WTC11 (cell line): ENCODE measurements around the gene IL10RA. TPM values are rescaled to one million over a fixed set of nuclear protein-coding genes. Genes with fewer than 3 reads are reported as not detected.

Source experiments
- ATAC-seq: fragments of 200-7000 bp; cut with Tn5 transposase; 2 replicates; pipeline ENCODE4 v1.10.0; 2021; ENCODE audit warnings: mild to moderate bottlenecking, moderate library complexity
- CTCF ChIA-PET: fragments of 300-600 bp; sonication (Branson Sonifier 250); formaldehyde crosslinking; loops from one replicate; lab custom pipeline; 2021; ENCODE audit warnings: antibody characterized with exemption; lab: Charles Lee
- POLR2A ChIA-PET: fragments of 350-600 bp; sonication (Branson Sonifier 250); formaldehyde crosslinking; loops from one replicate; lab custom pipeline; 2021; ENCODE audit warnings: antibody characterized with exemption; lab: Charles Lee
- DNase-seq: peaks from one replicate; pipeline ENCODE4 v3.0.0; 2021; ENCODE audit warnings: low spot score
- H3K27ac Mint-ChIP-seq: 2 replicates; pipeline ENCODE4 v1.8.0; 2021; ENCODE audit warnings: mixed read lengths
- H3K27me3 Mint-ChIP-seq: 2 replicates; pipeline ENCODE4 v1.8.0; 2021; ENCODE audit warnings: low read depth, mild to moderate bottlenecking, moderate library complexity, mixed read lengths
- H3K36me3 Mint-ChIP-seq: 2 replicates; pipeline ENCODE4 v1.8.0; 2021; ENCODE audit warnings: mixed read lengths
- H3K4me1 Mint-ChIP-seq: 2 replicates; pipeline ENCODE4 v1.8.0; 2022; ENCODE audit warnings: mixed read lengths
- H3K4me3 Mint-ChIP-seq: 2 replicates; pipeline ENCODE4 v1.8.0; 2021; ENCODE audit warnings: mild to moderate bottlenecking, moderate library complexity, mixed read lengths
- H3K9me3 Mint-ChIP-seq: 2 replicates; pipeline ENCODE4 v1.8.0; 2021; ENCODE audit warnings: mixed read lengths
- KAT7 ChIP-seq: sonication (generic); formaldehyde crosslinking; IDR thresholded peaks from 2 replicates; pipeline ENCODE4 v1.8.1; 2023; ENCODE audit warnings: missing genetic modification reagents, mild to moderate bottlenecking, borderline replicate concordance
- MYBL2 ChIP-seq: sonication (generic); formaldehyde crosslinking; IDR thresholded peaks from 2 replicates; pipeline ENCODE4 v1.8.1; 2023; ENCODE audit warnings: mild to moderate bottlenecking, moderate library complexity, missing genetic modification reagents
- NFATC4 ChIP-seq: fragments of 250-450 bp; sonication (Bioruptor Pico); IDR thresholded peaks from 2 replicates; pipeline ENCODE4 v1.9.0; 2021; ENCODE audit warnings: mild to moderate bottlenecking
- PRRX2 ChIP-seq: fragments of 250-450 bp; sonication (Bioruptor Pico); IDR thresholded peaks from 2 replicates; pipeline ENCODE4 v1.8.0; 2021; ENCODE audit warnings: mild to moderate bottlenecking
- SOX15 ChIP-seq: fragments of 250-450 bp; sonication (Bioruptor Pico); IDR thresholded peaks from 2 replicates; pipeline ENCODE4 v1.9.0; 2021; ENCODE audit warnings: mild to moderate bottlenecking
- total RNA-seq: library from RNA; stranded (reverse); gene quantifications from 3 replicates; pipeline ENCODE4 v1.2.3, GENCODE V29; 2021
- TF ChIP-seq, protein P1 (sequence below): sonication (generic); formaldehyde crosslinking; IDR thresholded peaks from 2 replicates; pipeline ENCODE4 v1.8.1; 2022; ENCODE audit warnings: missing genetic modification reagents, borderline replicate concordance
- TF ChIP-seq, protein P2 (sequence below): fragments of 250-450 bp; sonication (Bioruptor Pico); IDR thresholded peaks from 2 replicates; pipeline ENCODE4 v1.9.0; 2021; ENCODE audit warnings: mild to moderate bottlenecking
- TF ChIP-seq, protein P3 (sequence below): fragments of 250-450 bp; sonication (Bioruptor Pico); IDR thresholded peaks from 2 replicates; pipeline ENCODE4 v1.9.0; 2021; ENCODE audit warnings: mild to moderate bottlenecking
- TF ChIP-seq, protein P4 (sequence below): sonication (generic); formaldehyde crosslinking; IDR thresholded peaks from 2 replicates; pipeline ENCODE4 v1.8.1; 2023; ENCODE audit warnings: mild to moderate bottlenecking, missing genetic modification reagents, moderate library complexity
- TF ChIP-seq, protein P5 (sequence below): sonication (generic); formaldehyde crosslinking; IDR thresholded peaks from 2 replicates; pipeline ENCODE4 v1.8.1; 2023; ENCODE audit warnings: mild to moderate bottlenecking, missing genetic modification reagents

The IL10RA gene
- total RNA-seq, 1 experiment from 2014 or later, result 0.74 TPM

DNA sequence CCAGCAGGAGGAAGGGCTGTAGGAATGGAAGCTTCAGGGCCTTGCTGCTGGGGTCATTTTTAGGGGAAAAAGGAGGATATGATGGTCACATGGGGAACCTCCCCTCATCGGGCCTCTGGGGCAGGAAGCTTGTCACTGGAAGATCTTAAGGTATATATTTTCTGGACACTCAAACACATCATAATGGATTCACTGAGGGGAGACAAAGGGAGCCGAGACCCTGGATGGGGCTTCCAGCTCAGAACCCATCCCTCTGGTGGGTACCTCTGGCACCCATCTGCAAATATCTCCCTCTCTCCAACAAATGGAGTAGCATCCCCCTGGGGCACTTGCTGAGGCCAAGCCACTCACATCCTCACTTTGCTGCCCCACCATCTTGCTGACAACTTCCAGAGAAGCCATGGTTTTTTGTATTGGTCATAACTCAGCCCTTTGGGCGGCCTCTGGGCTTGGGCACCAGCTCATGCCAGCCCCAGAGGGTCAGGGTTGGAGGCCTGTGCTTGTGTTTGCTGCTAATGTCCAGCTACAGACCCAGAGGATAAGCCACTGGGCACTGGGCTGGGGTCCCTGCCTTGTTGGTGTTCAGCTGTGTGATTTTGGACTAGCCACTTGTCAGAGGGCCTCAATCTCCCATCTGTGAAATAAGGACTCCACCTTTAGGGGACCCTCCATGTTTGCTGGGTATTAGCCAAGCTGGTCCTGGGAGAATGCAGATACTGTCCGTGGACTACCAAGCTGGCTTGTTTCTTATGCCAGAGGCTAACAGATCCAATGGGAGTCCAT lies 14.1 kb downstream of the IL10RA start (continued):
- TF ChIP-seq, protein P1, sequence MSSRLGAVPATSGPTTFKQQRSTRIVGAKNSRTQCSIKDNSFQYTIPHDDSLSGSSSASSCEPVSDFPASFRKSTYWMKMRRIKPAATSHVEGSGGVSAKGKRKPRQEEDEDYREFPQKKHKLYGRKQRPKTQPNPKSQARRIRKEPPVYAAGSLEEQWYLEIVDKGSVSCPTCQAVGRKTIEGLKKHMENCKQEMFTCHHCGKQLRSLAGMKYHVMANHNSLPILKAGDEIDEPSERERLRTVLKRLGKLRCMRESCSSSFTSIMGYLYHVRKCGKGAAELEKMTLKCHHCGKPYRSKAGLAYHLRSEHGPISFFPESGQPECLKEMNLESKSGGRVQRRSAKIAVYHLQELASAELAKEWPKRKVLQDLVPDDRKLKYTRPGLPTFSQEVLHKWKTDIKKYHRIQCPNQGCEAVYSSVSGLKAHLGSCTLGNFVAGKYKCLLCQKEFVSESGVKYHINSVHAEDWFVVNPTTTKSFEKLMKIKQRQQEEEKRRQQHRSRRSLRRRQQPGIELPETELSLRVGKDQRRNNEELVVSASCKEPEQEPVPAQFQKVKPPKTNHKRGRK (CRISPR knock-in tag), result no peak
- TF ChIP-seq SOX15 (no peak), NFATC4 (CRISPR knock-in tag) (no peak), MYBL2 (CRISPR knock-in tag) (no peak), KAT7 (CRISPR knock-in tag) (no peak)
- TF ChIP-seq, protein P2, sequence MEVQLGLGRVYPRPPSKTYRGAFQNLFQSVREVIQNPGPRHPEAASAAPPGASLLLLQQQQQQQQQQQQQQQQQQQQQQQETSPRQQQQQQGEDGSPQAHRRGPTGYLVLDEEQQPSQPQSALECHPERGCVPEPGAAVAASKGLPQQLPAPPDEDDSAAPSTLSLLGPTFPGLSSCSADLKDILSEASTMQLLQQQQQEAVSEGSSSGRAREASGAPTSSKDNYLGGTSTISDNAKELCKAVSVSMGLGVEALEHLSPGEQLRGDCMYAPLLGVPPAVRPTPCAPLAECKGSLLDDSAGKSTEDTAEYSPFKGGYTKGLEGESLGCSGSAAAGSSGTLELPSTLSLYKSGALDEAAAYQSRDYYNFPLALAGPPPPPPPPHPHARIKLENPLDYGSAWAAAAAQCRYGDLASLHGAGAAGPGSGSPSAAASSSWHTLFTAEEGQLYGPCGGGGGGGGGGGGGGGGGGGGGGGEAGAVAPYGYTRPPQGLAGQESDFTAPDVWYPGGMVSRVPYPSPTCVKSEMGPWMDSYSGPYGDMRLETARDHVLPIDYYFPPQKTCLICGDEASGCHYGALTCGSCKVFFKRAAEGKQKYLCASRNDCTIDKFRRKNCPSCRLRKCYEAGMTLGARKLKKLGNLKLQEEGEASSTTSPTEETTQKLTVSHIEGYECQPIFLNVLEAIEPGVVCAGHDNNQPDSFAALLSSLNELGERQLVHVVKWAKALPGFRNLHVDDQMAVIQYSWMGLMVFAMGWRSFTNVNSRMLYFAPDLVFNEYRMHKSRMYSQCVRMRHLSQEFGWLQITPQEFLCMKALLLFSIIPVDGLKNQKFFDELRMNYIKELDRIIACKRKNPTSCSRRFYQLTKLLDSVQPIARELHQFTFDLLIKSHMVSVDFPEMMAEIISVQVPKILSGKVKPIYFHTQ (CRISPR knock-in tag), result no peak
- TF ChIP-seq, protein P3, sequence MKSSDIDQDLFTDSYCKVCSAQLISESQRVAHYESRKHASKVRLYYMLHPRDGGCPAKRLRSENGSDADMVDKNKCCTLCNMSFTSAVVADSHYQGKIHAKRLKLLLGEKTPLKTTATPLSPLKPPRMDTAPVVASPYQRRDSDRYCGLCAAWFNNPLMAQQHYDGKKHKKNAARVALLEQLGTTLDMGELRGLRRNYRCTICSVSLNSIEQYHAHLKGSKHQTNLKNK, result no peak
- TF ChIP-seq, protein P4, sequence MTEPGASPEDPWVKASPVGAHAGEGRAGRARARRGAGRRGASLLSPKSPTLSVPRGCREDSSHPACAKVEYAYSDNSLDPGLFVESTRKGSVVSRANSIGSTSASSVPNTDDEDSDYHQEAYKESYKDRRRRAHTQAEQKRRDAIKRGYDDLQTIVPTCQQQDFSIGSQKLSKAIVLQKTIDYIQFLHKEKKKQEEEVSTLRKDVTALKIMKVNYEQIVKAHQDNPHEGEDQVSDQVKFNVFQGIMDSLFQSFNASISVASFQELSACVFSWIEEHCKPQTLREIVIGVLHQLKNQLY (CRISPR knock-in tag), result no peak
- TF ChIP-seq, all 79 proteins: peak for 0

DNA sequence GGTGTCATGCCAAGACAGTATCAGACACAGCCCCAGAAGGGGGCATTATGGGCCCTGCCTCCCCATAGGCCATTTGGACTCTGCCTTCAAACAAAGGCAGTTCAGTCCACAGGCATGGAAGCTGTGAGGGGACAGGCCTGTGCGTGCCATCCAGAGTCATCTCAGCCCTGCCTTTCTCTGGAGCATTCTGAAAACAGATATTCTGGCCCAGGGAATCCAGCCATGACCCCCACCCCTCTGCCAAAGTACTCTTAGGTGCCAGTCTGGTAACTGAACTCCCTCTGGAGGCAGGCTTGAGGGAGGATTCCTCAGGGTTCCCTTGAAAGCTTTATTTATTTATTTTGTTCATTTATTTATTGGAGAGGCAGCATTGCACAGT lies 14.6 kb downstream of the IL10RA start:
- no peak for TF ChIP-seq MYBL2 (CRISPR knock-in tag)
- POLR2A ChIA-PET, result no interaction called here
- CTCF ChIA-PET, result interaction anchor here (1.8 to 3.5 kb wide), 2 partner anchors 15 to 54 kb away, joined by 7 to 14 read pairs; partner anchors contain the start of gene IL10RA

DNA sequence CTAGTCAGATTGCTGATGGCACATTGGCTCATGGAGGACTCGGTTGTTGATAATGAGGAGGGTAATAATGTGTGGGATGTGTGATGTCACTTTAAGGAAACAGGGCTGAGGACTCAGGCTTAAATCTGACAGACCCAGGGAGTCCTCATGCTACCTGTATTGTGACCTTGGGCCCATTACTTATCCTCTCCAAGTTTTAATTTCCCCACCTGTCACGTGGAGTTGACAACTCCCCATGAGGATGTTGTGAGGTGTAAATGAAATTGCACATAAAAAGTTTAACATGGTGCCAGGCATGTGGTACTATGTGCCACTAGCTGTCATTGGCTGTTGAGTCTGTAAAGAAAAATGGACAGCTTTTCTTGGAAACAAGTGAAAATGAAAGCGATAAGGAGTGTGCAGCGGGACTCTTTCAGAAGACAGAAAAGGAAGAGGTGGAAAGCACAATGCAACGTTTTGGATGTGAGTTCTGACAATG lies 15.3 kb downstream of the IL10RA start:
- H3K9me3 Mint-ChIP-seq, result peaks cover 11% of the 10 kb centered on the region
- no peak for TF ChIP-seq PRRX2 (CRISPR knock-in tag)
- TF ChIP-seq, protein P5, sequence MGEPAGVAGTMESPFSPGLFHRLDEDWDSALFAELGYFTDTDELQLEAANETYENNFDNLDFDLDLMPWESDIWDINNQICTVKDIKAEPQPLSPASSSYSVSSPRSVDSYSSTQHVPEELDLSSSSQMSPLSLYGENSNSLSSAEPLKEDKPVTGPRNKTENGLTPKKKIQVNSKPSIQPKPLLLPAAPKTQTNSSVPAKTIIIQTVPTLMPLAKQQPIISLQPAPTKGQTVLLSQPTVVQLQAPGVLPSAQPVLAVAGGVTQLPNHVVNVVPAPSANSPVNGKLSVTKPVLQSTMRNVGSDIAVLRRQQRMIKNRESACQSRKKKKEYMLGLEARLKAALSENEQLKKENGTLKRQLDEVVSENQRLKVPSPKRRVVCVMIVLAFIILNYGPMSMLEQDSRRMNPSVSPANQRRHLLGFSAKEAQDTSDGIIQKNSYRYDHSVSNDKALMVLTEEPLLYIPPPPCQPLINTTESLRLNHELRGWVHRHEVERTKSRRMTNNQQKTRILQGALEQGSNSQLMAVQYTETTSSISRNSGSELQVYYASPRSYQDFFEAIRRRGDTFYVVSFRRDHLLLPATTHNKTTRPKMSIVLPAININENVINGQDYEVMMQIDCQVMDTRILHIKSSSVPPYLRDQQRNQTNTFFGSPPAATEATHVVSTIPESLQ, result no peak
- peaks cover 3% of the 10 kb centered on the region for H3K27me3 Mint-ChIP-seq
- no peak overlapping the region for H3K4me3 Mint-ChIP-seq
- no peak for ATAC-seq
- ChIA-PET POLR2A (no interaction called here), CTCF (interaction anchor here (0.6 to 3.5 kb wide), 4 partner anchors 12 to 55 kb away, joined by 3 to 14 read pairs (median 5); partner anchors contain the start of gene IL10RA)
- H3K27ac Mint-ChIP-seq, result no peak overlapping the region
- DNase-seq, result no peak
- no peaks in the 10 kb centered on the region for H3K36me3 Mint-ChIP-seq
- H3K4me1 Mint-ChIP-seq, result peaks cover 11% of the 10 kb centered on the region

More for the DNA sequence above, 14.6 kb downstream of the IL10RA start:
- Mint-ChIP-seq H3K4me1 (peaks cover 11% of the 10 kb centered on the region), H3K9me3 (peaks cover 11% of the 10 kb centered on the region), H3K36me3 (no peaks in the 10 kb centered on the region), H3K27ac (no peak overlapping the region), H3K27me3 (peaks cover 3% of the 10 kb centered on the region), H3K4me3 (no peak overlapping the region)
- DNase-seq, result no peak
- no peak for ATAC-seq
